NB4 (cell line): ENCODE measurements around the gene ZNF77.
"Not testable (repeated sequence)": the region's sequence is repeated elsewhere in the genome, so short reads cannot be mapped to it uniquely, and the experiment has no call there.

Source experiments
- CTCF ChIP-seq: IDR thresholded peaks from one replicate; pipeline ENCODE4 v1.5.1; 2012; ENCODE audit warnings: low read depth, low read length
- POLR2A ChIP-seq: IDR thresholded peaks from 2 replicates; pipeline ENCODE4 v1.6.1; 2011; ENCODE audit warnings: mild to moderate bottlenecking; ENCODE audit not compliant: insufficient read length; ENCODE audit errors: extremely low read depth

GRCh38 chr19:2890531-2890930 lies 54.2 kb downstream of the ZNF77 start:
- not testable (repeated sequence) for TF ChIP-seq POLR2A, CTCF
